GM23248 (cell line): ENCODE results near the gene CTRL. TPM values are rescaled to one million over a fixed set of nuclear protein-coding genes. Genes with fewer than 3 reads are reported as not detected.

Experiments
- DNase-seq: peaks from one replicate; pipeline ENCODE4 v3.0.0-alpha.2; 2015
- H2AFZ ChIP-seq: fragments of 200-600 bp; sonication (generic); 2 replicates; pipeline ENCODE4 v1.6.1; 2016; ENCODE audit warnings: antibody characterized with exemption
- H3F3A ChIP-seq: fragments of 200-600 bp; sonication (generic); 2 replicates; pipeline ENCODE4 v1.6.1; 2016; ENCODE audit warnings: mild to moderate bottlenecking, antibody characterized with exemption, mixed run types; ENCODE audit not compliant: insufficient read depth
- H3K27ac ChIP-seq: fragments of 200-600 bp; sonication (generic); 2 replicates; pipeline ENCODE4 v1.5.1; 2016; ENCODE audit warnings: mild to moderate bottlenecking
- H3K27me3 ChIP-seq: fragments of 200-600 bp; sonication (generic); replicated peaks from 2 replicates; pipeline ENCODE4 v1.6.1; 2016; ENCODE audit warnings: mild to moderate bottlenecking; ENCODE audit not compliant: insufficient read depth
- H3K36me3 ChIP-seq: fragments of 200-600 bp; sonication (generic); 2 replicates; pipeline ENCODE4 v1.6.1; 2016; ENCODE audit warnings: low read depth, mild to moderate bottlenecking
- H3K4me1 ChIP-seq: fragments of 200-600 bp; sonication (generic); 2 replicates; pipeline ENCODE4 v1.6.1; 2016; ENCODE audit warnings: mild to moderate bottlenecking; ENCODE audit not compliant: insufficient read depth
- H3K4me2 ChIP-seq: fragments of 200-600 bp; sonication (generic); one replicate; pipeline ENCODE4 v1.6.1; 2016; ENCODE audit warnings: mild to moderate bottlenecking; ENCODE audit not compliant: unreplicated experiment
- H3K4me3 ChIP-seq: fragments of 200-600 bp; sonication (generic); 2 replicates; pipeline ENCODE4 v1.5.1; 2016; ENCODE audit warnings: mild to moderate bottlenecking
- H3K79me2 ChIP-seq: fragments of 200-600 bp; sonication (generic); 2 replicates; pipeline ENCODE4 v1.6.1; 2016; ENCODE audit warnings: mild to moderate bottlenecking; ENCODE audit not compliant: insufficient read depth
- H3K9ac ChIP-seq: fragments of 200-600 bp; sonication (generic); 2 replicates; pipeline ENCODE4 v1.6.1; 2016; ENCODE audit warnings: mild to moderate bottlenecking
- H3K9me2 ChIP-seq: fragments of 200-600 bp; sonication (generic); 2 replicates; pipeline ENCODE4 v1.6.1; 2016; ENCODE audit warnings: mixed run types, mild to moderate bottlenecking, moderate library complexity; ENCODE audit not compliant: insufficient read depth
- H3K9me3 ChIP-seq: fragments of 200-600 bp; sonication (generic); one replicate; pipeline ENCODE4 v1.6.1; 2017; ENCODE audit warnings: low read depth
- H4K20me1 ChIP-seq: fragments of 200-600 bp; sonication (generic); 2 replicates; pipeline ENCODE4 v1.6.0; 2016; ENCODE audit not compliant: insufficient read depth
- EZH2 ChIP-seq: fragments of 200-600 bp; sonication (generic); IDR thresholded peaks from 2 replicates; pipeline ENCODE4 v1.6.1; 2018; ENCODE audit warnings: antibody characterized with exemption, mild to moderate bottlenecking; ENCODE audit not compliant: insufficient read depth, poor library complexity, severe bottlenecking
- EZH2phosphoT487 ChIP-seq: fragments of 200-600 bp; sonication (generic); IDR thresholded peaks from 2 replicates; pipeline ENCODE4 v1.6.1; 2018; ENCODE audit warnings: antibody characterized with exemption, moderate library complexity, mild to moderate bottlenecking, low read depth; ENCODE audit not compliant: insufficient read depth
- WGBS, 2 experiments: methylation state at CpG; one replicate each; pipeline ENCODE4 v1.1.6; 2015 to 2017; ENCODE audit warnings: low lambda C conversion rate in 2 of 2, low coverage in 1 of 2; ENCODE audit errors: missing lambda C conversion rate in 2 of 2; 5-methylcytosine and 5-hydroxymethylcytosine counted together
- in situ Hi-C: fragments of 300-500 bp; cut with MboI; formaldehyde crosslinking; loops from 2 replicates; pipeline ENCODE4 v1.15.0; 2020
- polyA plus RNA-seq: library from polyadenylated mRNA; unstranded; fragments of >200 nt; fragmentation: Nextera tagmentation; extraction: Ambion mirVana; gene quantifications from 2 replicates; pipeline ENCODE4 v1.2.1, GENCODE V29; 2016
- total RNA-seq: library from RNA; depleted of rRNA; stranded (reverse); fragments of >200 nt; shearing (Covaris generic); gene quantifications from 2 replicates; pipeline ENCODE4 v1.2.3, GENCODE V29; 2014; rRNA removed

CTRL gene
- 0.76 TPM in 1 of 2 replicates, not detected in the other for total RNA-seq
- polyA plus RNA-seq = 3.8 and 7.4 TPM in 2 replicates

DNA sequence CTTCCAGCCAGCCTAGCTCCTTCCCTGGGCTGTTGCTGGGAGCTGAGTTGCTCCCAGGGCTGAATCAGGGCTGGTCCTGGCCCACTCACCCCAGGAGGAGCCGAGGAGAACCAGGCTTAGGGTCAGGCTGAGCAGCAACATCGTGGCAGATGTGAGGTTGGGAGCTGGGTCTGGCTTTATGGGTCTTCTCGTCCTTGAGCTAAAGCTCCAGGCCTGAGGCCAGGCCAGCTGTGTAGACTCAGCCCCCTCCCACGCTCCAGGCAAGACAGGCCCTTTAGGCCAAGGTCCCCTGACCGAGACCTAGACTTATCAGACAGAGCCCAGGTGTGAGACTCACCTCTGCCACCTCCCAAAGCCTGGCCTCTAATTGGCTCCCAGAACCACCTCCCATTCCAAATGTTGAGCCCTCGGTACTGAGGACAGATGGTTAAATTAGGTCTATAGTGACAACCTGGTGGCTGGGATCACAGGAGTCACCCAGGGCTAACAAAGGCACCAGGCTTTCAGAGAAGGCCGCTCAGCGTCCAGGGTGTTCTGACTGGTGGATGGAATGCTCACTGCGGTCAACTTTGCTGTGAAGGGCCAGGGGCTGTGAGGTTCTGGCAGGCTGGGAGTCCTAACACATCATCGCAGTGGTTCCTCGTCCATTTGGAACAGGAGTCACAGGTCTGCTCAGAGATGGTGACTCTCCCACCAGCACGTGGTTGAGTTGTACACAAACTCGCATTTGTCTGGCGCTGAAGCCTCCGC lies at the start of gene CTRL:
Gene CTRL (minus strand): TSS at position 151 of the 750 bp plus-strand sequence. CDS start 10 bp downstream, at position 141.
- Histone ChIP-seq H3K9ac (no peak within 1 kb of the TSS), H3K27ac (no peak within 1 kb of the TSS), H3K9me2 (no peaks in the 10 kb centered on the region), H3K36me3 (no peaks in the 10 kb centered on the region), H3K4me2 (no peak within 1 kb of the TSS), H3K79me2 (no peaks in the 10 kb centered on the region), H3F3A (peaks cover 2% of the 10 kb centered on the region), H3K4me3 (no peak within 1 kb of the TSS), H2AFZ (no peak within 1 kb of the TSS), H3K9me3 (no peaks in the 10 kb centered on the region), H4K20me1 (no peaks in the 10 kb centered on the region), H3K4me1 (peaks cover 8% of the 10 kb centered on the region; the same call in 1 of the 2 replicates), H3K27me3 (no peaks in the 10 kb centered on the region)
- WGBS, 2 experiments = 86 to 90% methylated on average over 14 to 15 of the region's 15 CpGs
- in situ Hi-C loops = no loop called here
- DNase-seq = no peak
- TF ChIP-seq EZH2 = no peak
- TF ChIP-seq EZH2phosphoT487 = no peak

DNA sequence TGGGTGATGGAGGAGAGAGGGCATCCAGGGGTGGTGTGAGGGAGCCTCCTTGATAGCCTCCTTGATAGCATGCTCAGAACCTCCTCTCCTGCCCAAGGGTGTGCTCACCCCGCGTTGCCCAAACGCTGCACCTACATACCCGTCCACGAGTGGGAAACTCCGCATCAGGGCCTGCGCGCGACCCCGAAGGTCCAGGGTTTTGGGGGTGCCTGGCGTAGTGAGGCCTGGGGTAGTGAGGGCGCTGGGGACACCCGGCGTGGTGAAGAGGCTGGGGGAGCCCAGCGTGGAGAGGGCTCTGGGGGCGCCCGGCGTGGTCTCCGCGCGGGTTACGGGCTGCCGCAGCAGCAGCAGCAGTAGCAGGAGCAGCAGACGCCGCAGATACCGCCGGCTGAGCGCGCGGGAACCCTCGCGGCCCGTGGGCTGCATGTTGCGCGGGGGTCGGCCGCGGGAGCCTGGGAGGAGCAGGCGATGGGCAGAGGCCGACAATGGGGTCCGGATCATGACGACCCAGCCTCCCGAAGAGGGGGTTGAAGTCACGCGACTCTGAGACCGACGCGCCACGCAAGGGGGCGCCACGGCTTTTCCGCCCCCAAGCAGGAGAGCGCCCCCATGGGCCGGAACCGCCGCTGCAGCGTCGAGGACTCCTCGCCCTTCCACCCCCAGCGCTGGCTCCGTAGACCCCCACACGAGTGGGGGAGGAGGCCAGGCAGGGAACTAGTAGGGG lies 48.5 kb upstream of the CTRL start, which contains the start of gene DPEP3:
Gene DPEP3 (minus strand): TSS at position 545 of the 724 bp plus-strand sequence. CDS start 119 bp downstream, at position 426.
- H3K27ac ChIP-seq = no peak within 1 kb of the TSS
- H3K9ac ChIP-seq = no peak within 1 kb of the TSS
- H3K79me2 ChIP-seq = no peaks in the 10 kb centered on the region
- no peak within 1 kb of the TSS for H3K4me2 ChIP-seq
- in situ Hi-C loops = no loop called here
- no peaks in the 10 kb centered on the region for H3K9me2 ChIP-seq
- 56 to 65% methylated on average over 34 to 60 of the region's 62 CpGs for WGBS, 2 experiments
- no peaks in the 10 kb centered on the region for H3F3A ChIP-seq
- H3K4me3 ChIP-seq = no peak within 1 kb of the TSS
- no peaks in the 10 kb centered on the region for H3K4me1 ChIP-seq
- no peaks in the 10 kb centered on the region for H3K36me3 ChIP-seq
- H3K27me3 ChIP-seq = no peaks in the 10 kb centered on the region
- TF ChIP-seq EZH2phosphoT487 (no peak), EZH2 (no peak)
- H4K20me1 ChIP-seq = no peaks in the 10 kb centered on the region
- H2AFZ ChIP-seq = no peak within 1 kb of the TSS
- DNase-seq = no peak
- no peaks in the 10 kb centered on the region for H3K9me3 ChIP-seq

DNA sequence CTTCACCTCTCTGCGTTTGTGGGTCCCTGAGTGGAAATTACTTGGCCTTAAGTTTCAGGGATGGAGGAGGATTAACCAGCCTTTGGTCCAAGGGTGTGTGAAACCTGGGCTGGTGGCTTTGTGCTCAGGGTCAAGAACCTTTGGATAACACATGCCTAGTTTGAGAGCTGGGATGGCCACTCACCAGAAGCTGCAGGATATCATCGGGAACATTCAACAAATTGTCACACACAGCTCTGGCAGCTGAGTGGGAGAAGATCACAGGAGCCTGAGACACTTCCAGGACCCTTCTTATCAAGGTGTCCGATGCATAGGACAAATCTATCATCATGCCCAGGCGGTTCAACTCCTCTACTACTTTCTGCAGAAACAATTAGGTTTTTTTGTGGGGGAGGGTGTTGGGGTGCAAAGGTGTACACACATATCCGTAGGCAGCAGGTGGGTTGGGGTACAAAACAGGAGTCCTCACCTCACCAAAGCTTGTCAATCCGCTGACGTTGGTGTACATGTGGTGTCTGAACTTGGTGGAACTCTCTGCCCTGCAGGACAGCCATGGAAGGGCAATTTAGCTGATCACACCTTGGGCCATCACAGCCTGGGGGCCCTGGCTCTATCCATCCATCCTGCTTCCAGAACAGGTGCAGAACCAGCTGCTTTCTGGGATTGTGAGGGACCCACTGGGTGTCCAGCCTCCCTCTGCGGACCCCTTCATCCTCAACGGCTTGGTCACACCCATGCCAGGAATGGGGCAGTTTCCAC lies 46.0 kb upstream of the CTRL start:
- H3F3A ChIP-seq = no peaks in the 10 kb centered on the region
- no peaks in the 10 kb centered on the region for H3K9me2 ChIP-seq
- no peaks in the 10 kb centered on the region for H3K36me3 ChIP-seq
- H3K4me3 ChIP-seq = no peak overlapping the region
- no peaks in the 10 kb centered on the region for H3K27me3 ChIP-seq
- no peak for DNase-seq
- no peaks in the 10 kb centered on the region for H3K79me2 ChIP-seq
- in situ Hi-C loops = no loop called here
- no peak overlapping the region for H3K9ac ChIP-seq
- no peaks in the 10 kb centered on the region for H3K9me3 ChIP-seq
- H2AFZ ChIP-seq = no peak overlapping the region
- H3K4me1 ChIP-seq = no peaks in the 10 kb centered on the region
- WGBS, 2 experiments = 78% methylated on average over 9 of the region's 9 CpGs
- no peak overlapping the region for H3K4me2 ChIP-seq
- H4K20me1 ChIP-seq = no peaks in the 10 kb centered on the region
- TF ChIP-seq EZH2 (no peak), EZH2phosphoT487 (no peak)
- no peak overlapping the region for H3K27ac ChIP-seq

DNA sequence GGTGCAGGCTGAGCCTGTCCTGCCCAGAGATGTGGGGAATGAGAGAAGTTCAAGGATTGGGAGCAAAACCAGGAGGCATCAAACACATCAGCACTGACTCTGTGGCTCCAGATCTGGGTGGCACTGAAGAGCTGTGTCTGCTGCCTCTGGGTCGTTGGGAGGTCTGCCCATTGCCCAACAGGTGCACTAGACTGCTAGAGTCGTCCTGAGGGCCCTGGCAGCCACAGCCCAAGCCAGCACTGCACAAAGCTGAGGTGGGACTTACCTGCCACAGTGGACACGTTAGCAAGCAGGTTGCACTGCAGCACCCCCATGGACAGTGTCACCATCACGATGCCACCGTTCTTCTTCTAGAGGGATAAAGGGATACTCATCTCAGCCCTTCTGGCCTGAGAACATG lies 45.3 kb upstream of the CTRL start:
- Histone ChIP-seq H3K36me3 (no peaks in the 10 kb centered on the region), H3K4me2 (no peak overlapping the region), H3K9me2 (no peaks in the 10 kb centered on the region), H3K9ac (no peak overlapping the region), H3K79me2 (no peaks in the 10 kb centered on the region), H3K27ac (no peak overlapping the region), H3K4me3 (no peak overlapping the region), H3K4me1 (no peaks in the 10 kb centered on the region), H3F3A (no peaks in the 10 kb centered on the region), H3K9me3 (no peaks in the 10 kb centered on the region), H2AFZ (no peak overlapping the region), H3K27me3 (no peaks in the 10 kb centered on the region), H4K20me1 (no peaks in the 10 kb centered on the region)
- DNase-seq = no peak
- TF ChIP-seq EZH2 (no peak), EZH2phosphoT487 (no peak)
- in situ Hi-C loops = no loop called here
- WGBS, 2 experiments = 51 to 65% methylated on average over 3 to 5 of the region's 5 CpGs
